ENCODE results near the gene EIF5. TPM values are rescaled to one million over a fixed set of nuclear protein-coding genes. Genes with fewer than 3 reads are reported as not detected.
"Not testable (repeated sequence)": the region's sequence is repeated elsewhere in the genome, so short reads cannot be mapped to it uniquely, and the experiment has no call there.

The EIF5 gene
- total RNA-seq, 4 donors from 2014 or later, result 157 to 273 (median 211) TPM

DNA sequence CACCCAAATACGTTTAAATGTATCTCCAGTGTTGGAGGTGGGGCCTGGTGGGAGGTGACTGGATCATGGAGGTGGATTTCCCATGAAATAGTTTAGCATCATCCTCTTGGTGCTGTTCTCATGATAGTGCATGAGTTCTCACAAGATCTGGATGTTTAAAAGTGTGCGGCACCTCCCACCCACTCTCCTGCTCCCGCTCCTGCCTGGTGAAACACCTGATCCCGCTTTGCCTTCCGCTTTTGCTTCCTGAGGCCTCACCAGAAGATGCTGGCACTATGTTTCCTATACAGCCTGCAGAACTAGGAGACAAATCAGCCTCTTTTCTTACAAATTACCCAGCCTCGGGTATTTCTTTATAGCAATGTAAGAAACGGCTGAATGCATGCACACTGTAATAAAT lies 20.1 kb downstream of the EIF5 start:
- DNase-seq, result no peak
- Histone ChIP-seq H3K36me3 (no peaks in the 10 kb centered on the region), H3K4me3 (no peak overlapping the region), H3K27me3 (peaks cover 0 to 4% (median 0%) of the 10 kb centered on the region in 4 donors), H3K9me3 (no peaks in the 10 kb centered on the region), H3K27ac (no peak overlapping the region), H3K4me1 (peaks cover 0 to 7% (median 0%) of the 10 kb centered on the region in 3 donors)
- intact Hi-C loops (cut with DNase I), result no loop called here
- TF ChIP-seq, protein P1, sequence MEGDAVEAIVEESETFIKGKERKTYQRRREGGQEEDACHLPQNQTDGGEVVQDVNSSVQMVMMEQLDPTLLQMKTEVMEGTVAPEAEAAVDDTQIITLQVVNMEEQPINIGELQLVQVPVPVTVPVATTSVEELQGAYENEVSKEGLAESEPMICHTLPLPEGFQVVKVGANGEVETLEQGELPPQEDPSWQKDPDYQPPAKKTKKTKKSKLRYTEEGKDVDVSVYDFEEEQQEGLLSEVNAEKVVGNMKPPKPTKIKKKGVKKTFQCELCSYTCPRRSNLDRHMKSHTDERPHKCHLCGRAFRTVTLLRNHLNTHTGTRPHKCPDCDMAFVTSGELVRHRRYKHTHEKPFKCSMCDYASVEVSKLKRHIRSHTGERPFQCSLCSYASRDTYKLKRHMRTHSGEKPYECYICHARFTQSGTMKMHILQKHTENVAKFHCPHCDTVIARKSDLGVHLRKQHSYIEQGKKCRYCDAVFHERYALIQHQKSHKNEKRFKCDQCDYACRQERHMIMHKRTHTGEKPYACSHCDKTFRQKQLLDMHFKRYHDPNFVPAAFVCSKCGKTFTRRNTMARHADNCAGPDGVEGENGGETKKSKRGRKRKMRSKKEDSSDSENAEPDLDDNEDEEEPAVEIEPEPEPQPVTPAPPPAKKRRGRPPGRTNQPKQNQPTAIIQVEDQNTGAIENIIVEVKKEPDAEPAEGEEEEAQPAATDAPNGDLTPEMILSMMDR (IDR thresholded peaks at IDR 0.05), result no peak
- no peak for TF ChIP-seq POLR2A (IDR thresholded peaks at IDR 0.05)
- WGBS, 2 donors, result 75 to 87% methylated on average over 7 of the region's 7 CpGs

DNA sequence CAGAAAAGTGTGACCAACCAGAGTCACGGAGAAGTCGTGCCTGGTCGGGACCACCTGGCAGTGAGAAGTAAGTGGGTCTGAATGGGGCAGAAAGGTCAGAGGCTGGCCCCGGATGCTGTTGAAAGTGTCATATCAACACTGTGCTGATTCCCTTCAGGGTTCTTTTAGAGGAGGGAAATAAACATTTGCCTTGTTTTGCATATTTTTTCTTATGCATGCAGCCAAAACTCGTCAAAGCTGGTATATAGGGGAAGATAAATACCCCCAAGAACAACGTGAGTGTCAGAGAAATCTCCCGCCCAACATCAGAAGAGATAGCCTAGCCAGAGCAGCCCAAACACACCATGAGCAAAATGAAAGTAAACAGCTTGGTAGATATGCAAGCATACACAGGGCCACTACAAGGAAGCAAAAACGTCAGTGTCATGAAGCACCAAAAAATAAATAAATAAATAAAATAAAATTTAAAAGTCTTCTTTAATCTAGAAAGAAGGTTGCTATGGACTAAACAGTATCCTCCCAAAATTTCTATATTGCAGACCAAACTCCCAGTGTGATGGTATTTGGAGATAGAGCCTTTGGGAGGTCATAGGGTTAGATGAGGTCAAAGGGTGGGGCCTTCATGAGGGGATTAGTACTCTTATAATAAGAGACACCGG lies 22.1 kb downstream of the EIF5 start:
- DNase-seq, result no peak
- H3K4me3 ChIP-seq, result no peak overlapping the region

DNA sequence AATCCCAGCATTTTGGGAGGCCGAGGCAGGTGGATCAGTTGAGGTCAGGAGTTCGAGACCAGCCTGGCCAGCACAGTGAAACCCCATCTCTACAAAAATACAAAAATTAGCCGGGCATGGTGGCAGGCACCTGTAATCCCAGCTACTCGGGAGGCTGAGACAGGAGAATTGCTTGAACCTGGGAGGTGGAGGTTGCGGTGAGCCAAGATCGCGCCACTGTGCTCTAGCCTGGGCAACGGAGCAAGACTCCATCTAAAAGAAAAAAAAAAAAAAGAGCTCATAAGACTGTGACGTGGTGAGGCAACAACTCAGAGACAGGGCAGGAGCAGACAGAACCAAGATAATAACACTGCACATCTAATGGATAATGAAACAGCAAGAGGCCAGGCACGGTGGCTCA lies 23.5 kb downstream of the EIF5 start:
- intact Hi-C loops (cut with DNase I), result not testable (repeated sequence)
- WGBS, 2 donors, result 89 to 95% methylated on average over 9 to 10 of the region's 10 CpGs

More for the DNA sequence above, 22.1 kb downstream of the EIF5 start:
- 57 to 66% methylated on average over 8 to 9 of the region's 9 CpGs for WGBS, 2 donors
- no peak for TF ChIP-seq POLR2A (IDR thresholded peaks at IDR 0.05)
- TF ChIP-seq, protein P1 (IDR thresholded peaks at IDR 0.05), result no peak
- no peaks in the 10 kb centered on the region for H3K36me3 ChIP-seq
- H3K27ac ChIP-seq, result no peak overlapping the region
- H3K4me1 ChIP-seq, result peaks cover 0 to 7% (median 0%) of the 10 kb centered on the region in 3 donors
- intact Hi-C loops (cut with DNase I), result no loop called here
- peaks cover 0 to 4% (median 0%) of the 10 kb centered on the region in 4 donors for H3K27me3 ChIP-seq
- H3K9me3 ChIP-seq, result no peaks in the 10 kb centered on the region

DNA sequence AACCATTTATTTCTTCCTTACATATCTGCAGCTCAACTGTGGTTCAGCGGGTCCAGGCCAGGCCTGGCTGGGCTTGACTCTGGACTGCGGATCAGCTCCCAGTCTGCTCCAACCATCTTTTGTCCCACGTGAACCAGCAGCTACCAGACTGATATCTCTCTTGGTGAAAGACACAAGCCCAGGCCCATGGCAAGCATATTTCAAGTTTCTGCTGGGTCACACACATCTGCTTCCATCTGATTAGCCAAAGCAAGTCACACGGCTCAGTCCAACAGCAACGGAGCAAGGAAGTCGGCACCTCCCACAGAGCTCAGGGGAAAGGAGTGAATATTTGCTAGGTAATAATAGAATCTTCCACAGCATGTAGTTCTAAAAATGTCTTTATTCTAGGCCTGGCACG lies 26.5 kb downstream of the EIF5 start:
- Histone ChIP-seq H3K36me3 (no peaks in the 10 kb centered on the region), H3K4me3 (no peak overlapping the region), H3K27ac (no peak overlapping the region), H3K27me3 (peaks cover 0 to 3% (median 0%) of the 10 kb centered on the region in 4 donors), H3K9me3 (peaks cover 0 to 20% (median 15%) of the 10 kb centered on the region in 3 donors), H3K4me1 (peaks cover 0 to 21% (median 0%) of the 10 kb centered on the region in 3 donors)
- intact Hi-C loops (cut with DNase I), result no loop called here
- TF ChIP-seq, protein P1 (IDR thresholded peaks at IDR 0.05), result no peak
- no peak for TF ChIP-seq POLR2A (IDR thresholded peaks at IDR 0.05)
- no peak for DNase-seq
- 90 to 94% methylated on average over 5 to 7 of the region's 7 CpGs for WGBS, 2 donors

More for the DNA sequence above, 23.5 kb downstream of the EIF5 start:
- H3K4me1 ChIP-seq, result peaks cover 0 to 21% (median 0%) of the 10 kb centered on the region in 3 donors
- not testable (repeated sequence) for H3K36me3 ChIP-seq, H3K27ac ChIP-seq, DNase-seq, H3K27me3 ChIP-seq, H3K4me3 ChIP-seq, H3K9me3 ChIP-seq

DNA sequence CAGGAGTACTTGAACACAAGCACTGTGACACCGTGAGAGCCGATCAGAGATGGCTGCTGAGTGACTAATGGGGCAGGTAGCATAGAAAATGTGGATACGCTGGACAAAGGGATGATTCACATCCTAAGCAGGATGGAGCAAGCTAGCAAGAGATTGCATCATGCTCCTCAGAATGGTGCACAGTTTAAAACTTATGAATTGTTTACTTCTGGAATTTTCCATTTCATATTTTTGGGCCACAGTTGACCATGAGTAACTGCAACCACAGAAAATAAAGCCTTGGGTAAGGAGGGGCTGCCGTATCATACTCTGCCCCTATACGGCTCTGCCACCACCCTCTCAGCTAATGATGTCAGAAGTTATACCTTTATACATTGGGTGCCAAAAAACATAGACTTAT lies 27.8 kb downstream of the EIF5 start:
- 19 to 33% methylated on average over 5 of the region's 5 CpGs for WGBS, 2 donors
- no peak for DNase-seq
- TF ChIP-seq, protein P1 (IDR thresholded peaks at IDR 0.05), result no peak
- TF ChIP-seq POLR2A (IDR thresholded peaks at IDR 0.05), result no peak
- Histone ChIP-seq H3K36me3 (no peaks in the 10 kb centered on the region), H3K27me3 (peaks cover 0 to 3% (median 0%) of the 10 kb centered on the region in 4 donors), H3K4me3 (no peak overlapping the region), H3K27ac (peak overlapping the region; percentile 43 to 72 (median 68)), H3K4me1 (peaks cover 0 to 14% (median 0%) of the 10 kb centered on the region in 3 donors), H3K9me3 (peaks cover 0 to 20% (median 15%) of the 10 kb centered on the region in 3 donors)
- intact Hi-C loops (cut with DNase I), result no loop called here

Measured in esophagus squamous epithelium (tissue), 5 donors.